Neuronal stem cell (in vitro differentiated cells): Measurements from ENCODE around the gene SPACA9.

Source experiments
- DNase-seq: peaks from one replicate; pipeline ENCODE4 v3.0.0-alpha.2; 2013; ENCODE audit warnings: low spot score
- H2AFZ ChIP-seq: one replicate; pipeline ENCODE4 v1.6.1; 2013; ENCODE audit warnings: mild to moderate bottlenecking, low read length, inconsistent platforms
- H2AK5ac ChIP-seq: 2 replicates; pipeline ENCODE4 v1.6.1; 2013; ENCODE audit warnings: low read depth, mild to moderate bottlenecking, inconsistent platforms, low read length, moderate library complexity, mixed read lengths
- H2BK120ac ChIP-seq: 2 replicates; pipeline ENCODE4 v1.6.1; 2013; ENCODE audit warnings: low read depth, mild to moderate bottlenecking, inconsistent platforms, low read length, moderate library complexity, mixed read lengths
- H2BK12ac ChIP-seq: one replicate; pipeline ENCODE4 v1.6.1; 2013; ENCODE audit warnings: low read length, inconsistent platforms
- H2BK15ac ChIP-seq: 2 replicates; pipeline ENCODE4 v1.6.1; 2013; ENCODE audit warnings: mild to moderate bottlenecking, low read length, inconsistent platforms, mixed read lengths
- H2BK5ac ChIP-seq: one replicate; pipeline ENCODE4 v1.6.1; 2013; ENCODE audit warnings: inconsistent platforms, mild to moderate bottlenecking, low read length, moderate library complexity
- H3K14ac ChIP-seq: one replicate; pipeline ENCODE4 v1.6.1; 2013; ENCODE audit warnings: low read length, inconsistent platforms
- H3K18ac ChIP-seq: 2 replicates; pipeline ENCODE4 v1.6.1; 2013; ENCODE audit warnings: low read length, inconsistent platforms
- H3K23ac ChIP-seq: 2 replicates; pipeline ENCODE4 v1.6.1; 2013; ENCODE audit warnings: low read depth, mild to moderate bottlenecking, mixed read lengths, low read length, inconsistent platforms; ENCODE audit not compliant: poor library complexity
- H3K27ac ChIP-seq: replicated peaks from 3 replicates; pipeline ENCODE4 v1.5.1; 2013; ENCODE audit warnings: low read length, inconsistent platforms
- H3K27me3 ChIP-seq, 3 experiments: 2 replicates each; pipeline ENCODE4 v1.6.1; 2013; ENCODE audit warnings: low read length in 3 of 3, mild to moderate bottlenecking in 2 of 3, inconsistent platforms in 1 of 3, low read depth in 1 of 3, mixed read lengths in 1 of 3, moderate library complexity in 1 of 3; ENCODE audit not compliant: control insufficient read depth in 3 of 3, insufficient read depth in 3 of 3
- H3K36me3 ChIP-seq, 2 donors: replicated peaks in 1 of 2; 2 replicates each; pipeline ENCODE4 v1.6.1; 2013; ENCODE audit warnings: low read length in 2 of 2; ENCODE audit not compliant: control insufficient read depth in 2 of 2, insufficient read depth in 2 of 2
- H3K4ac ChIP-seq: 2 replicates; pipeline ENCODE4 v1.6.1; 2013; ENCODE audit warnings: inconsistent platforms, mild to moderate bottlenecking, low read length, moderate library complexity
- H3K4me1 ChIP-seq, 2 donors: 1 replicate in 1 of 2; 2 replicates in 1 of 2; pipeline ENCODE4 v1.6.1; 2013; ENCODE audit warnings: low read length in 2 of 2, low read depth in 1 of 2; ENCODE audit not compliant: control insufficient read depth in 2 of 2, insufficient read depth in 1 of 2
- H3K4me2 ChIP-seq: one replicate; pipeline ENCODE4 v1.6.1; 2013; ENCODE audit warnings: mild to moderate bottlenecking, low read length, inconsistent platforms; ENCODE audit not compliant: insufficient read depth, poor library complexity, severe bottlenecking
- H3K4me3 ChIP-seq, 2 donors: 2 replicates each; pipeline ENCODE4 v1.5.1; 2013; ENCODE audit warnings: low read length in 2 of 2, mild to moderate bottlenecking in 2 of 2, inconsistent platforms in 1 of 2, moderate library complexity in 1 of 2
- H3K79me1 ChIP-seq: one replicate; pipeline ENCODE4 v1.6.1; 2013; ENCODE audit warnings: low read depth, mild to moderate bottlenecking, inconsistent platforms, low read length, moderate library complexity
- H3K9ac ChIP-seq: one replicate; pipeline ENCODE4 v1.6.1; 2013; ENCODE audit warnings: mild to moderate bottlenecking, low read depth, low read length, inconsistent platforms; ENCODE audit not compliant: poor library complexity
- H3K9me3 ChIP-seq, 2 donors: replicated peaks in 1 of 2; 2 replicates each; pipeline versions ENCODE3 to v1.6.1; 2013; ENCODE audit warnings: low read length in 2 of 2, mild to moderate bottlenecking in 2 of 2, inconsistent platforms in 1 of 2, low read depth in 1 of 2, mixed read lengths in 1 of 2, moderate library complexity in 1 of 2; ENCODE audit not compliant: control insufficient read depth in 2 of 2, insufficient read depth in 1 of 2
- H4K8ac ChIP-seq: one replicate; pipeline ENCODE4 v1.6.1; 2013; ENCODE audit warnings: low read depth, mild to moderate bottlenecking, inconsistent platforms, low read length, moderate library complexity
- H4K91ac ChIP-seq: one replicate; pipeline ENCODE4 v1.6.1; 2013; ENCODE audit warnings: low read length, low read depth, mild to moderate bottlenecking, inconsistent platforms; ENCODE audit not compliant: poor library complexity
- WGBS, 2 donors: extraction: QIAGEN DNeasy Blood & Tissue Kit; methylation state at CpG; one replicate each; pipeline ENCODE4 v1.1.7; 2013; ENCODE audit warnings: missing lambda C conversion rate in 2 of 2, mixed read lengths in 1 of 2; ENCODE audit not compliant: insufficient read length in 2 of 2, insufficient replicate concordance in 1 of 2; ENCODE audit errors: extremely low coverage in 2 of 2; 5-methylcytosine and 5-hydroxymethylcytosine counted together

Gene SPACA9

DNA sequence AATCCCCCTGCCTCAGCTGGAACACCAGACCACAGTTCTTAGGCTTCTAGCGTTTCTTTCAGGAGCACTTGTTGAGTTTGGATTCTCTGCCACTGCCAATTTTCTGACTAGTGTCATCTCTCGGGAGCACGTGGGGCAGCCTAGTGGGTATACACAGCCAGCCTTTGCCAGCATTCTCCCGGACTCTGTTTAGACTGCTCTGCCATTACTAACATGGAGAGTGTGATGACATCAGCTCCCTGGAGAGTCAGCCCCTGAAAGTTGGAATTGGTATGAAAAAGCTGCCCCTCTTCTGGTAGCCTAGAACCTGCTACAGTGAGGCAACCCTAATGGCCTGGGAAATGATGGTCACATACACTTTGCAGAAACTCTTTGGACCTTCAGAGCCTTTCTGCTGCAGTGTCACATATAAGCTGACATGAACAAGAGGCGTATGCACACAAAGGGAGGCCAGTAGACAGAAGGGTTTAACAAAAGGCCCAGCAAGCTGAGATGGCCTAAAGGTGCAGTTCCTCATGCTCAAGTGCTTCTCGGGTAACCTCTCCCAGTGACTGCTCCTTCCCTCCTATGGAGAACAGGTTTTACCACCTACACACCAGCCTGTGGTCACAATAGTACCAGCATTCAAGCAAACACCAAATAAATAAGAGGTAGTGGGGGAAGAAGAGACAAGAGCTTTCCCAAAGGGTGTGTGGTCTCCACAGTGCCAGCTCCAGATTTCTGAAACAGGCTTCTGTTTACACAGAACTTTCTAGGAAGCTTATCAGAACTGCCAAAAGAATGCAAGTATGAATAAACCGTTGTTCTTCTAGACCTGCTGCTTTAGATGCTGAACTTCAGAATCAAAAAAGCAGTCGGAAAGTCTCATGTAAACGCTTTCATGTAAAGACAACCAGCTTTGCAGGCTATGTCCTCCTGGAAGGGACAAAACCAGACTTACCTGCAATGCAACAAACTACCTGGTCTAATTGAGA is 16.5 kb downstream of the SPACA9 start:
- H3K4ac ChIP-seq: no peak overlapping the region
- no peaks in the 10 kb centered on the region for H3K79me1 ChIP-seq
- H2BK12ac ChIP-seq: no peak overlapping the region
- H3K9ac ChIP-seq: no peak overlapping the region
- H3K4me3 ChIP-seq: no peak overlapping the region
- no peak overlapping the region for H4K8ac ChIP-seq
- no peak overlapping the region for H3K14ac ChIP-seq
- H2BK5ac ChIP-seq: no peak overlapping the region
- no peak overlapping the region for H3K4me2 ChIP-seq
- DNase-seq: no peak
- peaks cover 29 to 93% of the 10 kb centered on the region in 2 donors for H3K36me3 ChIP-seq
- H3K18ac ChIP-seq: no peak overlapping the region
- no CpG with 5 or more reads among the region's 9 CpGs for WGBS, 2 donors
- H2BK120ac ChIP-seq: no peak overlapping the region
- H3K4me1 ChIP-seq: no peaks in the 10 kb centered on the region
- no peak overlapping the region for H4K91ac ChIP-seq
- H2BK15ac ChIP-seq: no peak overlapping the region
- H2AFZ ChIP-seq: no peak overlapping the region
- H2AK5ac ChIP-seq: no peak overlapping the region
- H3K23ac ChIP-seq: no peak overlapping the region
- H3K9me3 ChIP-seq: no peaks in the 10 kb centered on the region
- H3K27me3 ChIP-seq: no peaks in the 10 kb centered on the region
- no peak overlapping the region for H3K27ac ChIP-seq

GRCh38 chr9:132896264-132896663 is 17.6 kb downstream of the SPACA9 start:
- H3K4me1 ChIP-seq: no peaks in the 10 kb centered on the region
- H3K27ac ChIP-seq: no peak overlapping the region
- no peak overlapping the region for H2AK5ac ChIP-seq
- no peaks in the 10 kb centered on the region for H3K9me3 ChIP-seq
- H2BK5ac ChIP-seq: no peak overlapping the region
- no CpG with 5 or more reads among the region's 13 CpGs for WGBS, 2 donors
- H4K8ac ChIP-seq: no peak overlapping the region
- no peak overlapping the region for H2AFZ ChIP-seq
- no peaks in the 10 kb centered on the region for H3K27me3 ChIP-seq
- no peak overlapping the region for H2BK120ac ChIP-seq
- H3K79me1 ChIP-seq: no peaks in the 10 kb centered on the region
- no peak overlapping the region for H3K18ac ChIP-seq
- H3K4me2 ChIP-seq: no peak overlapping the region
- H3K9ac ChIP-seq: no peak overlapping the region
- no peak overlapping the region for H3K23ac ChIP-seq
- H3K14ac ChIP-seq: no peak overlapping the region
- no peak overlapping the region for H2BK12ac ChIP-seq
- H3K4me3 ChIP-seq: no peak overlapping the region
- H3K4ac ChIP-seq: no peak overlapping the region
- no peak overlapping the region for H2BK15ac ChIP-seq
- H4K91ac ChIP-seq: no peak overlapping the region
- no peak for DNase-seq
- H3K36me3 ChIP-seq: peaks cover 39 to 97% of the 10 kb centered on the region in 2 donors

DNA sequence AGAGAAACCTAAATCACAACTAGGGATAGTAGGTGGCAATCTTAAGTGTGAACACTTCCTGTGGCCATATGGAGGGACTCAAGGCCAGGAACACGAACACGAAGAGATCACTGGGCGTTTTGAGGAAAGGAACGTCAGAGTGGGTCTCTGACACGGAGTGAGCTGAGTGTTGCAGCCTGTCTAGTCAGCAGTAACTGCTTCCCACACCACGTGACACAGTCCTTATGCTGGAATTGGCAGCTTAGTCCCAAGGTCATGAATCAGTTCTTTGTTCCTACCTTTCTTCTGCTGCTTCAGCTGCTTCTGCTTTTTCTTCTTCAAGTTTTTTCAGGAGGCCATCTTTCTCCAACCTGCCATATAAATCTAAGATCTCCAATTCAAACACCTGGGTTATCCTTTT is 18.2 kb downstream of the SPACA9 start:
- no peak overlapping the region for H2BK15ac ChIP-seq
- no peak overlapping the region for H3K9ac ChIP-seq
- H2BK12ac ChIP-seq: no peak overlapping the region
- H3K79me1 ChIP-seq: no peaks in the 10 kb centered on the region
- no peak overlapping the region for H4K91ac ChIP-seq
- DNase-seq: no peak
- no CpG with 5 or more reads among the region's 6 CpGs for WGBS, 2 donors
- no peak overlapping the region for H3K4me3 ChIP-seq
- no peak overlapping the region for H2AFZ ChIP-seq
- no peak overlapping the region for H4K8ac ChIP-seq
- no peak overlapping the region for H2BK5ac ChIP-seq
- H3K4me1 ChIP-seq: no peaks in the 10 kb centered on the region
- peaks cover 42 to 97% of the 10 kb centered on the region in 2 donors for H3K36me3 ChIP-seq
- no peaks in the 10 kb centered on the region for H3K27me3 ChIP-seq
- H2BK120ac ChIP-seq: no peak overlapping the region
- H3K14ac ChIP-seq: no peak overlapping the region
- H3K27ac ChIP-seq: no peak overlapping the region
- no peak overlapping the region for H3K4ac ChIP-seq
- no peak overlapping the region for H3K18ac ChIP-seq
- H2AK5ac ChIP-seq: no peak overlapping the region
- no peaks in the 10 kb centered on the region for H3K9me3 ChIP-seq
- H3K4me2 ChIP-seq: no peak overlapping the region
- no peak overlapping the region for H3K23ac ChIP-seq

- DNase-seq: no peak
- H3K4me3 ChIP-seq: no peak overlapping the region
- no peak overlapping the region for H3K9ac ChIP-seq
- no CpG with 5 or more reads among the region's 7 CpGs for WGBS, 2 donors
- peaks cover 46 to 96% of the 10 kb centered on the region in 2 donors for H3K36me3 ChIP-seq
- H4K8ac ChIP-seq: no peak overlapping the region
- H3K27ac ChIP-seq: no peak overlapping the region
- H3K14ac ChIP-seq: no peak overlapping the region
- no peak overlapping the region for H3K4me2 ChIP-seq
- no peak overlapping the region for H2BK15ac ChIP-seq
- H2BK5ac ChIP-seq: no peak overlapping the region
- no peak overlapping the region for H2AK5ac ChIP-seq
- H3K27me3 ChIP-seq: no peaks in the 10 kb centered on the region
- H3K18ac ChIP-seq: no peak overlapping the region
- no peak overlapping the region for H2BK12ac ChIP-seq
- H3K4ac ChIP-seq: no peak overlapping the region
- no peaks in the 10 kb centered on the region for H3K9me3 ChIP-seq
- H3K4me1 ChIP-seq: no peaks in the 10 kb centered on the region
- H3K23ac ChIP-seq: no peak overlapping the region
- H2AFZ ChIP-seq: no peak overlapping the region
- no peak overlapping the region for H2BK120ac ChIP-seq
- H3K79me1 ChIP-seq: peaks cover 2% of the 10 kb centered on the region
- no peak overlapping the region for H4K91ac ChIP-seq
Measured at GRCh38 chr9:132898051-132898450, 19.4 kb downstream of the SPACA9 start.
